K562 (cell line): ENCODE results near the gene PRKAR1A. TPM values are rescaled to one million over a fixed set of nuclear protein-coding genes. Genes with fewer than 3 reads are reported as not detected.

ENCODE experiments used
- ATAC-seq: fragments of 200-7000 bp; cut with Tn5 transposase; 3 replicates; pipeline ENCODE4 v1.9.1; 2020; ENCODE audit warnings: moderate library complexity
- BruUV-seq: library from RNA; stranded (reverse); fragments of 400-500 nt; replicated peaks from 2 replicates; lab custom pipeline; 2021; lab: Mats Ljungman, UMichigan
- CTCF ChIA-PET: fragments of 300-600 bp; formaldehyde crosslinking; extraction: SDS; loops from one replicate; lab custom pipeline; 2021; ENCODE audit warnings: low intra/inter-chr PET ratio; lab: Yijun Ruan, JAX
- POLR2A ChIA-PET: fragments of 300-600, 350-650 bp; sonication (Branson Sonifier 250); formaldehyde crosslinking; extraction: SDS; loops from one replicate; lab custom pipeline; 2021; ENCODE audit warnings: antibody characterized with exemption, inconsistent platforms; lab: Yijun Ruan, JAX
- DNase-seq, 4 experiments: peaks; one replicate each; pipeline versions ENCODE4 v3.0.0 to v3.0.0-alpha.2; 2011 to 2018; ENCODE audit warnings: low spot score in 3 of 4, mixed read lengths in 3 of 4; ENCODE audit errors: extremely low read depth in 1 of 4
- FAIRE-seq: peaks from 2 replicates; lab custom pipeline; 2011; peaks lifted over from hg19 to GRCh38; lab: Jason Lieb, UNC
- H2AFZ ChIP-seq: 2 replicates; pipeline ENCODE4 v1.6.0; 2011; ENCODE audit warnings: low read depth, low read length, control low read depth, inconsistent platforms
- H3K27ac ChIP-seq: fragments of 200-600 bp; 3 replicates; pipeline ENCODE4 v1.8.0; 2011; ENCODE audit warnings: low read depth, mild to moderate bottlenecking, control low read depth, inconsistent platforms, low read length, moderate library complexity, mixed read lengths; ENCODE audit errors: extremely low read depth
- H3K27me3 ChIP-seq, 2 experiments: fragments of 300-600 bp in 1 of 2; 2 replicates in 1 of 2; 3 replicates in 1 of 2; pipeline versions ENCODE4 v1.6.0 to v1.8.0; 2011; ENCODE audit warnings: inconsistent platforms in 2 of 2, low read length in 2 of 2, mild to moderate bottlenecking in 1 of 2, mixed read lengths in 1 of 2, moderate library complexity in 1 of 2; ENCODE audit not compliant: control insufficient read depth in 2 of 2, insufficient read depth in 2 of 2
- H3K36me3 ChIP-seq: fragments of 300-600 bp; 3 replicates; pipeline ENCODE4 v1.8.0; 2011; ENCODE audit warnings: mild to moderate bottlenecking, low read length, inconsistent platforms; ENCODE audit not compliant: control insufficient read depth, insufficient read depth
- H3K4me1 ChIP-seq, 2 experiments: fragments of 200-600 bp in 1 of 2; replicated peaks in 1 of 2; 2 replicates in 1 of 2; 3 replicates in 1 of 2; pipeline versions ENCODE4 v1.5.1 to v1.8.0; 2011; ENCODE audit warnings: inconsistent platforms in 2 of 2, low read length in 2 of 2, mild to moderate bottlenecking in 1 of 2, mixed read lengths in 1 of 2, moderate library complexity in 1 of 2; ENCODE audit not compliant: control insufficient read depth in 2 of 2, insufficient read depth in 2 of 2
- H3K4me2 ChIP-seq: 2 replicates; pipeline ENCODE4 v1.6.1; 2011; ENCODE audit warnings: low read length, control low read depth, inconsistent platforms, mixed read lengths; ENCODE audit not compliant: insufficient read depth
- H3K4me3 ChIP-seq: fragments of 200-600 bp; sonication (generic), shearing (Covaris generic); 2 replicates; pipeline ENCODE4 v1.5.1; 2016; ENCODE audit warnings: control low read depth, inconsistent platforms
- H3K79me2 ChIP-seq: fragments of 200-600 bp; 3 replicates; pipeline ENCODE4 v1.8.0; 2011; ENCODE audit warnings: low read length, inconsistent platforms; ENCODE audit not compliant: control insufficient read depth, insufficient read depth
- H3K9ac ChIP-seq, 2 experiments: 2 replicates each; pipeline versions ENCODE4 v1.6.0 to v1.6.1; 2011; ENCODE audit warnings: low read depth in 2 of 2, low read length in 2 of 2, control low read depth in 1 of 2, inconsistent platforms in 1 of 2, mild to moderate bottlenecking in 1 of 2, mixed read lengths in 1 of 2; ENCODE audit not compliant: insufficient read depth in 1 of 2
- H3K9me1 ChIP-seq: one replicate; pipeline ENCODE4 v1.6.0; 2011; ENCODE audit warnings: inconsistent platforms, mild to moderate bottlenecking, low read length, moderate library complexity; ENCODE audit not compliant: control insufficient read depth, insufficient read depth
- H3K9me3 ChIP-seq: replicated peaks from 2 replicates; pipeline ENCODE4 v1.5.1; 2011; ENCODE audit warnings: low read depth, low read length, inconsistent platforms; ENCODE audit not compliant: control insufficient read depth, insufficient read depth
- H4K20me1 ChIP-seq: replicated peaks from 2 replicates; pipeline ENCODE4 v1.6.1; 2011; ENCODE audit warnings: low read length, inconsistent platforms, mixed read lengths; ENCODE audit not compliant: control insufficient read depth, insufficient read depth
- CTCF ChIP-seq, 3 experiments: IDR thresholded peaks in 2 of 3; conservative IDR thresholded peaks in 1 of 3; 2 replicates each; pipeline ENCODE4 v1.5.1; 2011 to 2012; ENCODE audit warnings: low read length in 3 of 3, mild to moderate bottlenecking in 3 of 3, control low read depth in 2 of 3, improper control_type of control experiment in 1 of 3, inconsistent platforms in 1 of 3, low read depth in 1 of 3, mixed read lengths in 1 of 3, moderate library complexity in 1 of 3; ENCODE audit not compliant: insufficient read depth in 2 of 3
- GATA2 ChIP-seq: sonication (generic); formaldehyde crosslinking; IDR thresholded peaks from 2 replicates; pipeline ENCODE4 v1.4.0; 2020; ENCODE audit warnings: mild to moderate bottlenecking, missing genetic modification reagents
- HMGN3 ChIP-seq: IDR thresholded peaks from 2 replicates; pipeline ENCODE4 v1.6.1; 2011; ENCODE audit warnings: borderline replicate concordance, low read depth, mild to moderate bottlenecking, mixed read lengths, low read length; ENCODE audit not compliant: insufficient read length; ENCODE audit errors: extremely low read depth
- NFXL1 ChIP-seq: fragments of 450-650 bp; formaldehyde crosslinking; IDR thresholded peaks from 2 replicates; pipeline ENCODE4 v1.4.0; 2021; ENCODE audit warnings: mild to moderate bottlenecking
- TARDBP ChIP-seq: fragments of 450-650 bp; IDR thresholded peaks from 2 replicates; pipeline ENCODE4 v1.6.1; 2016
- WGBS: fragments of 100-300 bp; shearing (Covaris generic); methylation state at CpG from one replicate; pipeline ENCODE4 v1.1.6; 2016; ENCODE audit warnings: low coverage, mixed read lengths; ENCODE audit not compliant: insufficient coverage; ENCODE audit errors: missing lambda C conversion rate; 5-methylcytosine and 5-hydroxymethylcytosine counted together
- in situ Hi-C: fragments of 300-500 bp; cut with MboI; formaldehyde crosslinking; loops from 4 replicates; pipeline ENCODE4 v1.15.0; 2018; ENCODE audit warnings: inconsistent platforms, mixed read lengths
- intact Hi-C: fragments of 100-400 bp; cut with micrococcal nuclease; formaldehyde crosslinking; loops from 2 replicates; pipeline ENCODE4 v1.14.2; 2022
- polyA plus RNA-seq, 8 experiments: library from polyadenylated mRNA; depleted of rRNA in 4 of 8; stranded (reverse) in 5 of 8; unstranded in 3 of 8; fragments of >200 nt; fragmentation: Nextera tagmentation in 2 of 8; fragmentation: Illumina TruSeq in 1 of 8; extraction: Ambion mirVana in 2 of 8; extraction: Trizol in 1 of 8; gene quantifications; 2 replicates each; pipeline versions ENCODE4 v1.2.1 to v1.2.3, GENCODE V29; 2011 to 2014; ENCODE audit warnings: inconsistent platforms in 1 of 8, missing spikeins in 1 of 8
- total RNA-seq, 7 experiments: library from RNA; depleted of rRNA in 6 of 7; stranded (reverse); fragments of >200 nt in 6 of 7; fragmentation: Illumina TruSeq in 2 of 7; extraction: Trizol in 2 of 7; gene quantifications; 2 replicates each; pipeline versions ENCODE4 v1.2.1 to v1.2.3, GENCODE V29; 2011 to 2021; ENCODE audit warnings: low replicate concordance in 1 of 7

The PRKAR1A gene
- total and polyA plus RNA-seq, 9 of the 15 experiments (the other 6 are each of a cell fraction or from before 2014, with no cell fraction given): 15.0 to 95.6 (median 67.5) TPM

GRCh38 chr17:68600067-68600930, 88.1 kb downstream of the PRKAR1A start:
- no peak overlapping the region for H2AFZ ChIP-seq

More at GRCh38 chr17:68600067-68600930, 88.1 kb downstream of the PRKAR1A start:
- Histone ChIP-seq H3K27ac (no peak overlapping the region), H3K27me3 (peaks cover 24% of the 10 kb centered on the region in 2 experiments), H3K9me3 (no peaks in the 10 kb centered on the region), H3K4me3 (no peak overlapping the region), H3K9me1 (no peaks in the 10 kb centered on the region), H4K20me1 (no peaks in the 10 kb centered on the region; the same call in 1 of the 2 replicates), H3K79me2 (no peaks in the 10 kb centered on the region), H3K9ac (no peak overlapping the region), H3K4me1 (peaks cover 0 to 17% of the 10 kb centered on the region in 2 experiments; a peak in 2 of 5 replicates), H3K36me3 (no peaks in the 10 kb centered on the region), H3K4me2 (no peak overlapping the region)
- intact Hi-C loops: no loop called here
- TF ChIP-seq CTCF (IDR thresholded peaks at IDR 0.05 in 2 of 3, conservative IDR thresholded peaks at IDR 0.05 in 1 of 3; ENCODE audit: insufficient read depth in 2 of 3, low read depth in 1 of 3, low read length in 3 of 3): peak in 2 of 3 experiments; percentile 10 to 13; a peak in 1 of 6 replicates
- no peak for TF ChIP-seq TARDBP
- peak; percentile 17 for TF ChIP-seq HMGN3
- TF ChIP-seq NFXL1 (CRISPR knock-in tag): no peak
- TF ChIP-seq GATA2 (CRISPR knock-in tag): no peak
- FAIRE-seq (no peak), ATAC-seq (peak; percentile 58), DNase-seq (no peak)
- no TSS peak for BruUV-seq
- CTCF ChIA-PET: no interaction called here
- 7% methylated on average over 60 of the region's 88 CpGs for WGBS
- POLR2A ChIA-PET: no interaction called here
- in situ Hi-C loops: no loop called here

Other genes with a start within 250 kb of the PRKAR1A start
- 0.04 and 0.05 TPM in 2 replicates for gene SLC16A6, start 221.3 kb upstream of the PRKAR1A start, total RNA-seq (2014; rRNA removed)
- 0.15 and 0.26 TPM in 2 replicates for gene SLC16A6, start 221.3 kb upstream of the PRKAR1A start, total RNA-seq (2014; rRNA removed; fragmentation: Illumina TruSeq; extraction: Trizol)
- gene SLC16A6, start 221.3 kb upstream of the PRKAR1A start, total RNA-seq (2015; rRNA removed; fragmentation: Illumina TruSeq; extraction: Trizol): 0.11 and 0.15 TPM in 2 replicates
- 0.16 and 0.42 TPM in 2 replicates for gene SLC16A6, start 221.3 kb upstream of the PRKAR1A start, total RNA-seq (2021)
- gene SLC16A6, start 221.3 kb upstream of the PRKAR1A start, polyA plus RNA-seq (2011; rRNA removed): 0.05 and 0.11 TPM in 2 replicates
- 0.11 and 0.31 TPM in 2 replicates for gene SLC16A6, start 221.3 kb upstream of the PRKAR1A start, polyA plus RNA-seq (2014; fragmentation: Illumina TruSeq; extraction: Trizol)
- under 1 TPM; 0.08 to 0.27 TPM for gene SLC16A6, start 221.3 kb upstream of the PRKAR1A start, polyA plus RNA-seq (2014; fragmentation: Nextera tagmentation; extraction: Ambion mirVana)
- gene SLC16A6, start 221.3 kb upstream of the PRKAR1A start, polyA plus RNA-seq (2014; rRNA removed): 0.07 and 0.15 TPM in 2 replicates
- gene ARSG, start 220.9 kb upstream of the PRKAR1A start, total RNA-seq (2014; rRNA removed): 1.7 and 1.8 TPM in 2 replicates
- gene ARSG, start 220.9 kb upstream of the PRKAR1A start, total RNA-seq (2014; rRNA removed; fragmentation: Illumina TruSeq; extraction: Trizol): 2.1 and 3.1 TPM in 2 replicates
- 1.6 and 2.1 TPM in 2 replicates for gene ARSG, start 220.9 kb upstream of the PRKAR1A start, total RNA-seq (2015; rRNA removed; fragmentation: Illumina TruSeq; extraction: Trizol)
- 1.1 and 1.6 TPM in 2 replicates for gene ARSG, start 220.9 kb upstream of the PRKAR1A start, total RNA-seq (2021)
- gene ARSG, start 220.9 kb upstream of the PRKAR1A start, polyA plus RNA-seq (2011; rRNA removed): 0.64 and 1.4 TPM in 2 replicates
- gene ARSG, start 220.9 kb upstream of the PRKAR1A start, polyA plus RNA-seq (2014; fragmentation: Illumina TruSeq; extraction: Trizol): 3.8 and 5.6 TPM in 2 replicates
- gene ARSG, start 220.9 kb upstream of the PRKAR1A start, polyA plus RNA-seq (2014; fragmentation: Nextera tagmentation; extraction: Ambion mirVana): 1 to 10 TPM; 1.0 to 1.8 TPM
- gene ARSG, start 220.9 kb upstream of the PRKAR1A start, polyA plus RNA-seq (2014; rRNA removed): 3.7 and 3.8 TPM in 2 replicates
- gene WIPI1, start 54.9 kb upstream of the PRKAR1A start, total RNA-seq (2014; rRNA removed): 10.9 and 12.8 TPM in 2 replicates
- 12.1 and 14.7 TPM in 2 replicates for gene WIPI1, start 54.9 kb upstream of the PRKAR1A start, total RNA-seq (2014; rRNA removed; fragmentation: Illumina TruSeq; extraction: Trizol)
- gene WIPI1, start 54.9 kb upstream of the PRKAR1A start, total RNA-seq (2015; rRNA removed; fragmentation: Illumina TruSeq; extraction: Trizol): 8.2 and 8.6 TPM in 2 replicates
- 11.8 and 13.2 TPM in 2 replicates for gene WIPI1, start 54.9 kb upstream of the PRKAR1A start, total RNA-seq (2021)
- gene WIPI1, start 54.9 kb upstream of the PRKAR1A start, polyA plus RNA-seq (2011; rRNA removed): 11.6 and 16.9 TPM in 2 replicates
- 15.6 and 15.9 TPM in 2 replicates for gene WIPI1, start 54.9 kb upstream of the PRKAR1A start, polyA plus RNA-seq (2014; fragmentation: Illumina TruSeq; extraction: Trizol)
- gene WIPI1, start 54.9 kb upstream of the PRKAR1A start, polyA plus RNA-seq (2014; fragmentation: Nextera tagmentation; extraction: Ambion mirVana): 1 to 10 TPM; 3.7 to 3.8 TPM
- 16.0 and 23.5 TPM in 2 replicates for gene WIPI1, start 54.9 kb upstream of the PRKAR1A start, polyA plus RNA-seq (2014; rRNA removed)
- not detected in 2 replicates for gene FAM20A, start 88.9 kb downstream of the PRKAR1A start, total RNA-seq (2014; rRNA removed)
- gene FAM20A, start 88.9 kb downstream of the PRKAR1A start, total RNA-seq (2014; rRNA removed; fragmentation: Illumina TruSeq; extraction: Trizol): not detected in 2 replicates
- not detected in 2 replicates for gene FAM20A, start 88.9 kb downstream of the PRKAR1A start, total RNA-seq (2015; rRNA removed; fragmentation: Illumina TruSeq; extraction: Trizol)
- gene FAM20A, start 88.9 kb downstream of the PRKAR1A start, total RNA-seq (2021): 0.07 TPM in 1 of 2 replicates, not detected in the other
- gene FAM20A, start 88.9 kb downstream of the PRKAR1A start, polyA plus RNA-seq (2011; rRNA removed): not detected in 2 replicates
- not detected in 2 replicates for gene FAM20A, start 88.9 kb downstream of the PRKAR1A start, polyA plus RNA-seq (2014; fragmentation: Illumina TruSeq; extraction: Trizol)
- gene FAM20A, start 88.9 kb downstream of the PRKAR1A start, polyA plus RNA-seq (2014; fragmentation: Nextera tagmentation; extraction: Ambion mirVana): not detected
- not detected in 2 replicates for gene FAM20A, start 88.9 kb downstream of the PRKAR1A start, polyA plus RNA-seq (2014; rRNA removed)